IMR-90 (cell line): ENCODE results near the gene UBASH3B. TPM values are rescaled to one million over a fixed set of nuclear protein-coding genes. Genes with fewer than 3 reads are reported as not detected.

ENCODE experiments used
- ATAC-seq: fragments of 200-7000 bp; cut with Tn5 transposase; 2 replicates; pipeline ENCODE4 v1.9.1; 2020; ENCODE audit warnings: low read depth, mild to moderate bottlenecking, moderate library complexity
- BruUV-seq: library from RNA; stranded (reverse); fragments of 400-500 nt; replicated peaks from 2 replicates; lab custom pipeline; 2021; lab: Mats Ljungman, UMichigan
- CTCF ChIA-PET: fragments of 300-600 bp; formaldehyde crosslinking; extraction: SDS; loops from one replicate; lab custom pipeline; 2021; ENCODE audit warnings: antibody characterized with exemption; lab: Yijun Ruan, JAX
- POLR2A ChIA-PET: fragments of 300-600 bp; sonication (Branson Sonifier 250); formaldehyde crosslinking; loops from one replicate; lab custom pipeline; 2022; ENCODE audit warnings: antibody characterized with exemption; ENCODE audit not compliant: unreplicated experiment; lab: Charles Lee
- DNase-seq: peaks from one replicate; pipeline ENCODE4 v3.0.0; 2013
- H2AFZ ChIP-seq: replicated peaks from 2 replicates; pipeline ENCODE3; 2013; ENCODE audit warnings: low read length, mild to moderate bottlenecking; ENCODE audit not compliant: poor library complexity
- H2AK5ac ChIP-seq: 2 replicates; pipeline ENCODE4 v1.6.1; 2013; ENCODE audit warnings: low read depth, low read length, inconsistent platforms
- H2AK9ac ChIP-seq: replicated peaks from 2 replicates; pipeline ENCODE3; 2013; ENCODE audit warnings: mild to moderate bottlenecking, low read depth, low read length, moderate library complexity; ENCODE audit not compliant: poor library complexity
- H2BK120ac ChIP-seq: 2 replicates; pipeline ENCODE4 v1.6.1; 2013; ENCODE audit warnings: low read depth, low read length, inconsistent platforms
- H2BK15ac ChIP-seq: 3 replicates; pipeline ENCODE4 v1.6.1; 2013; ENCODE audit warnings: low read depth, low read length, inconsistent platforms
- H2BK20ac ChIP-seq: 2 replicates; pipeline ENCODE4 v1.6.1; 2013; ENCODE audit warnings: low read depth, mild to moderate bottlenecking, inconsistent platforms, low read length, moderate library complexity
- H2BK5ac ChIP-seq: 2 replicates; pipeline ENCODE4 v1.6.1; 2013; ENCODE audit warnings: mild to moderate bottlenecking, low read depth, low read length, inconsistent platforms; ENCODE audit not compliant: poor library complexity, severe bottlenecking
- H3K14ac ChIP-seq: replicated peaks from 2 replicates; pipeline ENCODE4 v1.6.1; 2013; ENCODE audit warnings: low read depth, low read length, inconsistent platforms
- H3K18ac ChIP-seq: 2 replicates; pipeline ENCODE4 v1.6.1; 2013; ENCODE audit warnings: low read depth, low read length, control low read depth
- H3K23ac ChIP-seq: 2 replicates; pipeline ENCODE4 v1.6.1; 2013; ENCODE audit warnings: low read depth, low read length, inconsistent platforms
- H3K27ac ChIP-seq: 2 replicates; pipeline ENCODE4 v1.5.1; 2013; ENCODE audit warnings: mild to moderate bottlenecking, control low read depth, low read length; ENCODE audit not compliant: insufficient read depth
- H3K27me3 ChIP-seq: 2 replicates; pipeline ENCODE4 v1.6.1; 2013; ENCODE audit warnings: low read length; ENCODE audit not compliant: control insufficient read depth, insufficient read depth
- H3K36me3 ChIP-seq: 2 replicates; pipeline ENCODE4 v1.6.1; 2013; ENCODE audit warnings: low read length, mixed read lengths; ENCODE audit not compliant: control insufficient read depth, insufficient read depth
- H3K4ac ChIP-seq: 2 replicates; pipeline ENCODE4 v1.6.1; 2013; ENCODE audit warnings: low read depth, low read length, inconsistent platforms
- H3K4me1 ChIP-seq: 2 replicates; pipeline ENCODE4 v1.6.1; 2013; ENCODE audit warnings: low read length, mixed read lengths; ENCODE audit not compliant: control insufficient read depth, insufficient read depth
- H3K4me2 ChIP-seq: 2 replicates; pipeline ENCODE4 v1.6.1; 2013; ENCODE audit warnings: low read depth, mild to moderate bottlenecking, control low read depth, low read length, moderate library complexity
- H3K4me3 ChIP-seq: 2 replicates; pipeline ENCODE4 v1.5.1; 2013; ENCODE audit warnings: low read depth, mild to moderate bottlenecking, control low read depth, low read length, moderate library complexity; ENCODE audit not compliant: insufficient read depth
- H3K56ac ChIP-seq: 2 replicates; pipeline ENCODE4 v1.6.1; 2013; ENCODE audit warnings: low read length, inconsistent platforms; ENCODE audit not compliant: insufficient read depth; ENCODE audit errors: extremely low read depth
- H3K79me1 ChIP-seq, 2 experiments: 2 replicates each; pipeline ENCODE4 v1.6.1; 2013; ENCODE audit warnings: low read length in 2 of 2, inconsistent platforms in 1 of 2, low read depth in 1 of 2
- H3K9ac ChIP-seq: 2 replicates; pipeline ENCODE4 v1.6.1; 2013; ENCODE audit warnings: low read depth, low read length, control low read depth
- H3K9me1 ChIP-seq: 2 replicates; pipeline ENCODE4 v1.6.1; 2013; ENCODE audit warnings: low read length, inconsistent platforms; ENCODE audit not compliant: insufficient read depth
- H3K9me3 ChIP-seq: 2 replicates; pipeline ENCODE4 v1.6.1; 2013; ENCODE audit warnings: low read length; ENCODE audit not compliant: control insufficient read depth, insufficient read depth
- H4K20me1 ChIP-seq: 2 replicates; pipeline ENCODE4 v1.6.1; 2013; ENCODE audit warnings: low read length, inconsistent platforms; ENCODE audit not compliant: insufficient read depth
- H4K5ac ChIP-seq: 2 replicates; pipeline ENCODE4 v1.6.1; 2013; ENCODE audit warnings: mild to moderate bottlenecking, low read depth, low read length, control low read depth
- H4K8ac ChIP-seq, 2 experiments: 2 replicates each; pipeline ENCODE4 v1.6.1; 2013; ENCODE audit warnings: low read depth in 2 of 2, low read length in 2 of 2, control low read depth in 1 of 2, inconsistent platforms in 1 of 2
- H4K91ac ChIP-seq: 2 replicates; pipeline ENCODE4 v1.6.1; 2013; ENCODE audit warnings: low read depth, low read length, inconsistent platforms; ENCODE audit not compliant: insufficient read depth
- CEBPB ChIP-seq: IDR thresholded peaks from 2 replicates; pipeline ENCODE4 v1.6.1; 2012; ENCODE audit warnings: low read depth, low read length, improper control_type of control experiment
- CHD1 ChIP-seq: IDR thresholded peaks from 2 replicates; pipeline ENCODE4 v1.6.1; 2012; ENCODE audit warnings: low read depth, low read length, improper control_type of control experiment
- MAFK ChIP-seq: IDR thresholded peaks from 2 replicates; pipeline ENCODE4 v1.6.1; 2012; ENCODE audit warnings: low read depth, low read length, improper control_type of control experiment
- MXI1 ChIP-seq: IDR thresholded peaks from 2 replicates; pipeline ENCODE4 v1.6.1; 2012; ENCODE audit warnings: low read depth, mild to moderate bottlenecking, low read length, moderate library complexity, borderline replicate concordance
- NFE2L2 ChIP-seq: fragments of 150-350 bp; IDR thresholded peaks from 2 replicates; pipeline ENCODE4 v1.6.1; 2016; ENCODE audit warnings: low read depth, mild to moderate bottlenecking, low read length
- RAD21 ChIP-seq: IDR thresholded peaks from 2 replicates; pipeline ENCODE4 v1.6.1; 2012; ENCODE audit warnings: low read length, improper control_type of control experiment
- RCOR1 ChIP-seq: IDR thresholded peaks from 2 replicates; pipeline ENCODE4 v1.6.1; 2012; ENCODE audit warnings: mild to moderate bottlenecking, low read length, improper control_type of control experiment; ENCODE audit not compliant: insufficient replicate concordance
- RFX5 ChIP-seq: IDR thresholded peaks from 2 replicates; pipeline ENCODE4 v1.8.0; 2012; ENCODE audit warnings: low read depth, mild to moderate bottlenecking, low read length, moderate library complexity
- WGBS, 2 experiments: methylation state at CpG; one replicate each; pipeline versions ENCODE4 v1.1.5 to v1.1.7; 2013; ENCODE audit warnings: missing lambda C conversion rate in 2 of 2; ENCODE audit not compliant: insufficient read length in 1 of 2; ENCODE audit errors: extremely low coverage in 2 of 2; 5-methylcytosine and 5-hydroxymethylcytosine counted together
- dilution Hi-C: fragments of 300-500 bp; cut with HindIII; formaldehyde crosslinking; loops from one replicate; pipeline ENCODE4 v1.14.3; 2018; ENCODE audit warnings: low sequenced_read_pairs; ENCODE audit not compliant: unreplicated experiment
- in situ Hi-C: fragments of 300-500 bp; cut with MboI; formaldehyde crosslinking; loops from 3 replicates; pipeline ENCODE4 v1.14.3; 2019; ENCODE audit warnings: low sequenced_read_pairs, inconsistent platforms, mixed read lengths
- intact Hi-C: fragments of 100-400 bp; cut with micrococcal nuclease; formaldehyde crosslinking; loops from 2 replicates; pipeline ENCODE4 v1.10.0; 2022
- polyA plus RNA-seq, 3 experiments: library from polyadenylated mRNA; depleted of rRNA; stranded (reverse); fragments of >200 nt; gene quantifications; 2 replicates each; pipeline ENCODE4 v1.2.3, GENCODE V29; 2012; ENCODE audit warnings: low replicate concordance in 1 of 3
- total RNA-seq: library from RNA; depleted of rRNA; stranded (reverse); fragments of >200 nt; gene quantifications from 2 replicates; pipeline ENCODE4 v1.2.3, GENCODE V29; 2012
- TF ChIP-seq, protein P1 (sequence below): conservative IDR thresholded peaks from 2 replicates; pipeline ENCODE4 v1.5.1; 2012; ENCODE audit warnings: mild to moderate bottlenecking, low read depth, low read length, improper control_type of control experiment
- TF ChIP-seq, protein P2 (sequence below): fragments of 150-350 bp; IDR thresholded peaks from 2 replicates; pipeline ENCODE4 v1.6.1; 2016; ENCODE audit warnings: low read depth, mild to moderate bottlenecking, low read length, moderate library complexity, borderline replicate concordance

UBASH3B gene
- total and polyA plus RNA-seq, 2 of the 4 experiments (the other 2 are of a cell fraction): 27.2 to 48.0 TPM

DNA sequence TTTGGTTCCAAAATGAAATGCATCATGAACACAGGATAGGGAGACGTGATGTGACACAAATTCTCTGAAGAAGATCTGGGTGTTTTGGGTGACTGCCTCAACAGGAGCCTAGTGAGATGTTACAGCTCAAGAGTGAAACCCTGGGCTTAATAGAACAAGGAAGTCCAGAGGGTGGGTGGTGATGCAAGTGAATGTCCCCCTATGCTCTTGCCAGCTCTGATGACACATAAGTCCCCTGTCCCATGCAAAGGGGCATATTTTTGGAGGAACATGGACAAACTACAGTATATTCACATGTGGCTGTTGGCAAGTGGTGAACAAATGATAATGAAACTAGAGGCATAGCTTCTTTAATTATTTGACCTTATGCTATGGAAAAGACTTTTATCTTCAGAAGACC lies 191.9 kb downstream of the UBASH3B start:
- WGBS, 2 experiments: 71% methylated on average over 1 of the region's 1 CpG; no CpG with 5 or more reads in 1 of the 2 experiments
- Histone ChIP-seq H3K4me3 (no peak overlapping the region), H3K9ac (no peak overlapping the region), H3K9me3 (no peaks in the 10 kb centered on the region), H2AFZ (no peak overlapping the region), H3K79me1 (no peaks in the 10 kb centered on the region), H3K9me1 (no peaks in the 10 kb centered on the region), H4K20me1 (no peaks in the 10 kb centered on the region), H4K8ac (no peak overlapping the region), H3K14ac (no peak overlapping the region), H3K36me3 (no peaks in the 10 kb centered on the region), H3K4ac (no peak overlapping the region), H3K23ac (no peak overlapping the region), H3K27me3 (peaks cover 10% of the 10 kb centered on the region; the same call in 1 of the 2 replicates), H2BK20ac (no peak overlapping the region), H2AK5ac (no peak overlapping the region), H2BK5ac (no peak overlapping the region), H3K4me1 (0 out of 2 replicates have a peak, but pooled peaks cover 3% of the 10 kb centered on the region), H3K4me2 (no peak overlapping the region), H3K18ac (no peak overlapping the region), H2BK120ac (no peak overlapping the region), H4K5ac (no peak overlapping the region), H2BK15ac (no peak overlapping the region), H2AK9ac (no peak overlapping the region), H4K91ac (no peak overlapping the region), H3K27ac (no peak overlapping the region), H3K56ac (no peak overlapping the region)
- in situ Hi-C loops: no loop called here
- ChIA-PET POLR2A (no interaction called here), CTCF (no interaction called here)
- no peak for TF ChIP-seq MAFK
- TF ChIP-seq MXI1: no peak
- no peak for TF ChIP-seq CHD1
- TF ChIP-seq, protein P1, sequence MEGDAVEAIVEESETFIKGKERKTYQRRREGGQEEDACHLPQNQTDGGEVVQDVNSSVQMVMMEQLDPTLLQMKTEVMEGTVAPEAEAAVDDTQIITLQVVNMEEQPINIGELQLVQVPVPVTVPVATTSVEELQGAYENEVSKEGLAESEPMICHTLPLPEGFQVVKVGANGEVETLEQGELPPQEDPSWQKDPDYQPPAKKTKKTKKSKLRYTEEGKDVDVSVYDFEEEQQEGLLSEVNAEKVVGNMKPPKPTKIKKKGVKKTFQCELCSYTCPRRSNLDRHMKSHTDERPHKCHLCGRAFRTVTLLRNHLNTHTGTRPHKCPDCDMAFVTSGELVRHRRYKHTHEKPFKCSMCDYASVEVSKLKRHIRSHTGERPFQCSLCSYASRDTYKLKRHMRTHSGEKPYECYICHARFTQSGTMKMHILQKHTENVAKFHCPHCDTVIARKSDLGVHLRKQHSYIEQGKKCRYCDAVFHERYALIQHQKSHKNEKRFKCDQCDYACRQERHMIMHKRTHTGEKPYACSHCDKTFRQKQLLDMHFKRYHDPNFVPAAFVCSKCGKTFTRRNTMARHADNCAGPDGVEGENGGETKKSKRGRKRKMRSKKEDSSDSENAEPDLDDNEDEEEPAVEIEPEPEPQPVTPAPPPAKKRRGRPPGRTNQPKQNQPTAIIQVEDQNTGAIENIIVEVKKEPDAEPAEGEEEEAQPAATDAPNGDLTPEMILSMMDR: no peak
- TF ChIP-seq NFE2L2: no peak
- no peak for TF ChIP-seq CEBPB
- no peak for TF ChIP-seq RAD21
- TF ChIP-seq RCOR1: no peak
- no peak for TF ChIP-seq RFX5
- TF ChIP-seq, protein P2, sequence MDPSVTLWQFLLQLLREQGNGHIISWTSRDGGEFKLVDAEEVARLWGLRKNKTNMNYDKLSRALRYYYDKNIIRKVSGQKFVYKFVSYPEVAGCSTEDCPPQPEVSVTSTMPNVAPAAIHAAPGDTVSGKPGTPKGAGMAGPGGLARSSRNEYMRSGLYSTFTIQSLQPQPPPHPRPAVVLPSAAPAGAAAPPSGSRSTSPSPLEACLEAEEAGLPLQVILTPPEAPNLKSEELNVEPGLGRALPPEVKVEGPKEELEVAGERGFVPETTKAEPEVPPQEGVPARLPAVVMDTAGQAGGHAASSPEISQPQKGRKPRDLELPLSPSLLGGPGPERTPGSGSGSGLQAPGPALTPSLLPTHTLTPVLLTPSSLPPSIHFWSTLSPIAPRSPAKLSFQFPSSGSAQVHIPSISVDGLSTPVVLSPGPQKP: no peak
- ATAC-seq (no peak), DNase-seq (no peak)
- dilution Hi-C loops: no loop called here
- intact Hi-C loops: no loop called here
- BruUV-seq: no TSS peak
